Esophagus muscularis mucosa (tissue), 3 donors: Measurements from ENCODE around the gene NFATC1.

Experiments used
- CTCF ChIP-seq, 3 experiments: fragments of 200-600 bp in 2 of 3; fragments of 450-650 bp in 1 of 3; sonication (generic) in 2 of 3; IDR thresholded peaks; one replicate each; pipeline ENCODE4 v1.5.1; 2017 to 2019; ENCODE audit warnings: antibody characterized with exemption in 3 of 3, mild to moderate bottlenecking in 2 of 3, moderate library complexity in 1 of 3
- POLR2AphosphoS5 ChIP-seq, 2 donors: sonication (generic); formaldehyde crosslinking; IDR thresholded peaks; one replicate each; pipeline ENCODE4 v1.6.1; 2017; ENCODE audit warnings: antibody characterized with exemption in 2 of 2

- no peak for TF ChIP-seq CTCF (IDR thresholded peaks at IDR 0.05)
- TF ChIP-seq POLR2AphosphoS5 (IDR thresholded peaks at IDR 0.05), result no peak
These were observed 90.1 kb downstream of the NFATC1 start for GRCh38 chr18:79485788-79486355.
